Parathyroid adenoma (tissue), 2 donors: Measurements from ENCODE around the gene ADAMTS1.

Experiments
- H2AFZ ChIP-seq: fragments of 300-600 bp; sonication (generic); one replicate; pipeline ENCODE4 v1.7.0; 2017; ENCODE audit warnings: antibody characterized with exemption, mild to moderate bottlenecking
- H3K27ac ChIP-seq: fragments of 300-600 bp; sonication (generic); one replicate; pipeline ENCODE4 v1.7.0; 2017
- H3K27me3 ChIP-seq: fragments of 300-600 bp; sonication (generic); one replicate; pipeline ENCODE4 v1.7.0; 2017; ENCODE audit warnings: low read length; ENCODE audit not compliant: control insufficient read depth, insufficient read depth
- H3K36me3 ChIP-seq: fragments of 300-600 bp; sonication (generic); one replicate; pipeline ENCODE4 v1.7.0; 2017; ENCODE audit warnings: low read length; ENCODE audit not compliant: control insufficient read depth, insufficient read depth
- H3K4me1 ChIP-seq: fragments of 300-600 bp; sonication (generic); one replicate; pipeline ENCODE4 v1.7.0; 2017; ENCODE audit warnings: control low read depth
- H3K4me2 ChIP-seq: fragments of 300-600 bp; sonication (generic); one replicate; pipeline ENCODE4 v1.7.0; 2017; ENCODE audit warnings: low read length
- H3K4me3 ChIP-seq: fragments of 300-600 bp; sonication (generic); one replicate; pipeline ENCODE4 v1.7.0; 2017; ENCODE audit warnings: low read depth, low read length
- H3K79me2 ChIP-seq: fragments of 300-600 bp; sonication (generic); one replicate; pipeline ENCODE4 v1.7.0; 2017; ENCODE audit warnings: control low read depth
- H3K9ac ChIP-seq: fragments of 300-600 bp; sonication (generic); one replicate; pipeline ENCODE4 v1.7.0; 2017; ENCODE audit warnings: mild to moderate bottlenecking
- H3K9me3 ChIP-seq: fragments of 300-600 bp; sonication (generic); one replicate; pipeline ENCODE4 v1.7.0; 2017; ENCODE audit warnings: low read length; ENCODE audit not compliant: control insufficient read depth
- CTCF ChIP-seq: fragments of 300-600 bp; sonication (generic); IDR thresholded peaks from one replicate; pipeline ENCODE4 v1.7.0; 2017; ENCODE audit warnings: antibody characterized with exemption, mild to moderate bottlenecking
- donor health status: primary hyperparathyroidism.

Gene ADAMTS1

DNA sequence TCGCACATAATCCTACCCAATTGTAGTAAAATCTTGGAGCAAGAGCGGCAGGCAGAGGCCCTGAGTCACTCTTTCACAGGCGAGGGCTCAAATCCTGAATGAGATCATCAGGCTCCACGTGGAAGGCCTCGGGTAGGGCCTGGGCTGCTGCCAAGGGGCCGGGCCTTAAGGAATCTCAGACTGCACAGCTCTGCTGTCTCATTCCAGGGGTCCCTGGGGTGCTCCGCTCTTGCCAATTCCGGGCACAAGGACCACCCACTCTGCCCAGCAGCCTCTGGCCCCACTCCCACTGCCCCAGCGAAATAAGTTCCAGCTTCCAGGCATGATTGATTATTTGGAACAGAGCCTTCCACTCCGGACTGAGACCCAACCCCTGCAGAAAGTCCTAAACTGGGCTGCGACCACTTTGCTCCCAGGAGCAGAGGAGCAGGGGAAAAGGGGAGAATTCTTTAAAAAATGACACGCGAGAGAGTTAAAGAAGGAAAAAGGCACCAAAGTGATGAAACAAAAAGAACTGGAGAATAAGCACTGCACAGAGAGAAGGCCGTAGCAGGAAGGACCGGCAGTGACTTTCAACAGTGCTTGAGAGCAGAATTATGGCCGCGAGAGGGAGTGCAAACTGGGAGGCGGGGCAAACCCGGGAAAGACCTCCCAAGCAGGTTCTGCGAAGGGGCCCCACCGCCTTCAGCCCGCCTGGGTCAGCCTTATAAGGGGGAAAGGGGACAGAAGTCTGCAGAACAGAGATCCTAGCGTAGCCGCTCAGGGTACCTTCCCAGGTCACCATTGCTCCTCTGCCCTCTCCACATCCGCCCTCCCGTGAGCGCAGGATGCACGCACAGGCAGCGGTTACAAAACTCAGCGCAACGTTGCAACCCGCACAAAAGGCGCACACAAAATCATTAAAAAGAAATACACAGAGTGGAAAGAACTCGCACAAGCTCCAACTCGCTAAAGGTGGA is 2.0 kb downstream of the ADAMTS1 start:
- Histone ChIP-seq H3K79me2 (no peaks in the 10 kb centered on the region), H2AFZ (peak overlapping the region; percentile 46), H3K9me3 (no peaks in the 10 kb centered on the region), H3K27me3 (no peaks in the 10 kb centered on the region), H3K9ac (no peak overlapping the region), H3K27ac (peak overlapping the region; percentile 59), H3K36me3 (no peaks in the 10 kb centered on the region), H3K4me2 (peak overlapping the region; percentile 98), H3K4me1 (no peaks in the 10 kb centered on the region), H3K4me3 (peak overlapping the region; percentile 92)
- no peak for TF ChIP-seq CTCF

DNA sequence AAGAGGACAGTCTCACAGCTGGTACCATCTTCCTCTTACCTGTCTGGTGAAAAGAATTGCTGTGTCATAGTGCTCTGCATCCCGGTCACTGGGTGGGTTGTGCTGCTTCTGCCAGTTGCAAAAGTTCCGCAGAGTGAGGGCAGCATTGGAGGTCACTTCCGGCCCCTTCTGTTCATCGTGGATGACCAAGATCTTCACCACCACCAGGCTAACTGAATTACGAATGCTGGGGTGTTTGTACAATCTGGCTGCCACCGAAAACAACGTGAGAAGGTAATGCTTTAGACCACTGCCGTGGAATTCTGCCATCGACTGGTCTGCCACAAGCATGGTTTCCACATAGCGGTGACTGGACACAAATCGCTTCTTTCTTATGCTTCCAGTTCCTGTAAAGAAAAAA is 2.9 kb downstream of the ADAMTS1 start:
- Histone ChIP-seq H3K36me3 (no peaks in the 10 kb centered on the region), H3K9me3 (no peaks in the 10 kb centered on the region), H3K4me2 (peak overlapping the region; percentile 98), H3K27me3 (no peaks in the 10 kb centered on the region), H3K79me2 (no peaks in the 10 kb centered on the region), H3K27ac (no peak overlapping the region), H3K4me3 (peak overlapping the region; percentile 92), H3K4me1 (no peaks in the 10 kb centered on the region), H3K9ac (no peak overlapping the region), H2AFZ (no peak overlapping the region)
- TF ChIP-seq CTCF = no peak

- no peaks in the 10 kb centered on the region for H3K79me2 ChIP-seq
- TF ChIP-seq CTCF = no peak
- no peak overlapping the region for H3K9ac ChIP-seq
- H3K4me3 ChIP-seq = no peak overlapping the region
- H3K27me3 ChIP-seq = no peaks in the 10 kb centered on the region
- no peak overlapping the region for H3K4me2 ChIP-seq
- no peaks in the 10 kb centered on the region for H3K36me3 ChIP-seq
- no peak overlapping the region for H3K27ac ChIP-seq
- H2AFZ ChIP-seq = no peak overlapping the region
- no peaks in the 10 kb centered on the region for H3K9me3 ChIP-seq
- H3K4me1 ChIP-seq = no peaks in the 10 kb centered on the region
Measured at GRCh38 chr21:26840912-26841311, 4.3 kb downstream of the ADAMTS1 start.

GRCh38 chr21:26840201-26840600 is 5.0 kb downstream of the ADAMTS1 start:
- H3K4me3 ChIP-seq = no peak overlapping the region
- no peak overlapping the region for H3K9ac ChIP-seq
- no peak overlapping the region for H3K4me2 ChIP-seq
- no peak for TF ChIP-seq CTCF
- no peaks in the 10 kb centered on the region for H3K79me2 ChIP-seq
- H3K27me3 ChIP-seq = no peaks in the 10 kb centered on the region
- no peaks in the 10 kb centered on the region for H3K9me3 ChIP-seq
- H3K27ac ChIP-seq = no peak overlapping the region
- no peaks in the 10 kb centered on the region for H3K4me1 ChIP-seq
- H2AFZ ChIP-seq = no peak overlapping the region
- H3K36me3 ChIP-seq = no peaks in the 10 kb centered on the region

- TF ChIP-seq CTCF = no peak
- Histone ChIP-seq H3K9me3 (no peaks in the 10 kb centered on the region), H3K4me1 (no peaks in the 10 kb centered on the region), H3K27me3 (no peaks in the 10 kb centered on the region), H3K4me3 (no peak overlapping the region), H3K27ac (no peak overlapping the region), H3K9ac (no peak overlapping the region), H3K79me2 (no peaks in the 10 kb centered on the region), H3K36me3 (no peaks in the 10 kb centered on the region), H2AFZ (no peak overlapping the region), H3K4me2 (no peak overlapping the region)
Measured at GRCh38 chr21:26837539-26837938, 7.7 kb downstream of the ADAMTS1 start.
